ENCODE data around the gene RALGDS. TPM values are rescaled to one million over a fixed set of nuclear protein-coding genes. Genes with fewer than 3 reads are reported as not detected.

RALGDS gene
- total RNA-seq, 1 experiment from 2014 or later, result 13.7 TPM

- no peak for DNase-seq
- CTCF ChIA-PET, result interaction anchor here (0.7 to 1.6 kb wide), 2 partner anchors 8 to 18 kb away, joined by 6 read pairs; no protein-coding TSS in a partner anchor
- Mint-ChIP-seq H3K27me3 (ENCODE audit: unreplicated experiment) (no peaks in the 10 kb centered on the region), H3K4me1 (ENCODE audit: low read depth, unreplicated experiment) (peaks cover 25% of the 10 kb centered on the region), H3K9me3 (ENCODE audit: low read depth, unreplicated experiment) (no peaks in the 10 kb centered on the region), H3K27ac (ENCODE audit: unreplicated experiment) (peak overlapping the region; percentile 66), H3K4me3 (ENCODE audit: low read depth, unreplicated experiment) (no peak overlapping the region), H3K36me3 (ENCODE audit: insufficient read depth, unreplicated experiment) (peaks cover 9% of the 10 kb centered on the region)
- BruUV-seq (replicated peaks), result no TSS peak
- no peak for TF ChIP-seq CTCF (IDR thresholded peaks at IDR 0.05; ENCODE audit: unreplicated experiment)
- intact Hi-C loops (cut with micrococcal nuclease; ENCODE audit: unreplicated experiment), result no loop called here
These were observed 5.8 kb upstream of the RALGDS start for GRCh38 chr9:133126697-133127339.

GRCh38 chr9:133125941-133126696, 5.1 kb upstream of the RALGDS start:
- no peaks in the 10 kb centered on the region for H3K27me3 Mint-ChIP-seq (ENCODE audit: unreplicated experiment)
- CTCF ChIA-PET, result interaction anchor here (0.7 to 1.6 kb wide), 2 partner anchors 9 to 18 kb away, joined by 6 read pairs; no protein-coding TSS in a partner anchor
- TF ChIP-seq CTCF (IDR thresholded peaks at IDR 0.05; ENCODE audit: unreplicated experiment), result no peak
- no TSS peak for BruUV-seq (replicated peaks)
- H3K4me3 Mint-ChIP-seq (ENCODE audit: low read depth, unreplicated experiment), result no peak overlapping the region
- H3K36me3 Mint-ChIP-seq (ENCODE audit: insufficient read depth, unreplicated experiment), result peaks cover 12% of the 10 kb centered on the region
- H3K4me1 Mint-ChIP-seq (ENCODE audit: low read depth, unreplicated experiment), result peaks cover 25% of the 10 kb centered on the region
- H3K27ac Mint-ChIP-seq (ENCODE audit: unreplicated experiment), result no peak overlapping the region
- no peak for DNase-seq
- H3K9me3 Mint-ChIP-seq (ENCODE audit: low read depth, unreplicated experiment), result no peaks in the 10 kb centered on the region
- intact Hi-C loops (cut with micrococcal nuclease; ENCODE audit: unreplicated experiment), result no loop called here

GRCh38 chr9:133124907-133125275, 3.9 kb upstream of the RALGDS start:
- peaks cover 16% of the 10 kb centered on the region for H3K36me3 Mint-ChIP-seq (ENCODE audit: insufficient read depth, unreplicated experiment)
- no peak overlapping the region for H3K4me3 Mint-ChIP-seq (ENCODE audit: low read depth, unreplicated experiment)
- H3K4me1 Mint-ChIP-seq (ENCODE audit: low read depth, unreplicated experiment), result peaks cover 25% of the 10 kb centered on the region
- no peak for TF ChIP-seq CTCF (IDR thresholded peaks at IDR 0.05; ENCODE audit: unreplicated experiment)
- intact Hi-C loops (cut with micrococcal nuclease; ENCODE audit: unreplicated experiment), result no loop called here
- no peak overlapping the region for H3K27ac Mint-ChIP-seq (ENCODE audit: unreplicated experiment)
- BruUV-seq (replicated peaks), result no TSS peak
- CTCF ChIA-PET, result no interaction called here
- H3K27me3 Mint-ChIP-seq (ENCODE audit: unreplicated experiment), result no peaks in the 10 kb centered on the region
- H3K9me3 Mint-ChIP-seq (ENCODE audit: low read depth, unreplicated experiment), result no peaks in the 10 kb centered on the region
- no peak for DNase-seq

DNA sequence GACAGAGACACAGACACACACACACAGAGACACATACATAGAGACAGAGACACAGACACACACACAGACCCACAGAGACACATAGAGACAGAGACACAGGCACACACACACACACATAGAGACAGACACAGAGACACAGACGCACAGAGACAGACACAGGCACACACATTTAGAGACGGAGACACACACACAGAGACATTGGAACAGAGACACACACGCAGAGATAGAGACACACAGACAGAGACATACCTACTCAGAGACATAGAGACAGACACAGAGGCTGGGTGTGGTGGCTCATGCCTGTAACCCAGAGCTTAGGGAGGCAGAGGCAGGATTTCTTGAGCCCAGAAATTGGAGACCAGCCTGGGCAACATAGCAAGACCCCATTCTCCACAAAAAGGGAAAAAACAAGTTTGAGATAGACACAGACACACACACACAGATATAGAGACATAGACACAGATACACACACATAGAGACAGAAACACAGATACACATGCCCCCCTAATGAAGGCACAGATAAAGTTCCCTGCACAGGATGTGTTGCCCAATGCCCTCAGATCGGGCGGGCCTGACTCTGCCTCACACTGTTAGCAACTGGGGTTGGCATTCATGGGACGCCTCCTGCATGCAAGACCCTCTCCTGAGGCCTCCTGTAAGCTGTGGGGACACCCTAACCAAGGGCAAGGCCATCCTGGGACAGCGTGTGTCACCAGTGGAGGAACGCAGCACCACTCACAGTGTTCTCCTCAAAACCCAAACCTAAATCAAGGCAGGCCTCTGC, 3.3 kb upstream of the RALGDS start:
- CTCF ChIA-PET, result no interaction called here
- Mint-ChIP-seq H3K4me3 (ENCODE audit: low read depth, unreplicated experiment) (no peak overlapping the region), H3K36me3 (ENCODE audit: insufficient read depth, unreplicated experiment) (peaks cover 16% of the 10 kb centered on the region), H3K27me3 (ENCODE audit: unreplicated experiment) (no peaks in the 10 kb centered on the region), H3K4me1 (ENCODE audit: low read depth, unreplicated experiment) (peaks cover 25% of the 10 kb centered on the region), H3K27ac (ENCODE audit: unreplicated experiment) (peak overlapping the region; percentile 14), H3K9me3 (ENCODE audit: low read depth, unreplicated experiment) (no peaks in the 10 kb centered on the region)
- intact Hi-C loops (cut with micrococcal nuclease; ENCODE audit: unreplicated experiment), result no loop called here
- no TSS peak for BruUV-seq (replicated peaks)
- no peak for DNase-seq
- no peak for TF ChIP-seq CTCF (IDR thresholded peaks at IDR 0.05; ENCODE audit: unreplicated experiment)
